Uterus (tissue), 4 donors: Measurements from ENCODE around the gene APOC4. TPM values are rescaled to one million over a fixed set of nuclear protein-coding genes. Genes with fewer than 3 reads are reported as not detected.

Experiments
- DNase-seq, 2 donors: peaks; one replicate each; pipeline ENCODE4 v3.0.0-alpha.2; 2019 to 2020
- H3K27ac ChIP-seq, 2 donors: fragments of 200-600 bp; sonication (generic); 1 replicate in 1 of 2; 2 replicates in 1 of 2; pipeline ENCODE4 v1.5.1; 2016 to 2018
- H3K27me3 ChIP-seq, 2 donors: fragments of 200-600 bp; sonication (generic); one replicate each; pipeline ENCODE4 v1.5.1; 2018 to 2019; ENCODE audit warnings: control low read depth in 1 of 2
- H3K36me3 ChIP-seq, 2 donors: fragments of 200-600 bp; sonication (generic); one replicate each; pipeline ENCODE4 v1.5.1; 2019; ENCODE audit warnings: control low read depth in 1 of 2
- H3K4me1 ChIP-seq, 2 donors: fragments of 200-600 bp; sonication (generic); one replicate each; pipeline ENCODE4 v1.5.1; 2018 to 2019; ENCODE audit warnings: control low read depth in 1 of 2
- H3K4me3 ChIP-seq, 2 donors: fragments of 200-600 bp; sonication (generic); 1 replicate in 1 of 2; 2 replicates in 1 of 2; pipeline ENCODE4 v1.5.1; 2018 to 2019; ENCODE audit warnings: mild to moderate bottlenecking in 1 of 2
- H3K9me3 ChIP-seq, 2 donors: fragments of 200-600 bp; sonication (generic); one replicate each; pipeline ENCODE4 v1.5.1; 2019; ENCODE audit warnings: control low read depth in 1 of 2
- CTCF ChIP-seq, 4 experiments: fragments of 200-600 bp in 2 of 4; fragments of 450-650 bp in 2 of 4; sonication (generic) in 2 of 4; IDR thresholded peaks; one replicate each; pipeline ENCODE4 v1.5.1; 2016 to 2019; ENCODE audit warnings: antibody characterized with exemption in 4 of 4, mild to moderate bottlenecking in 2 of 4, moderate library complexity in 1 of 4
- POLR2A ChIP-seq, 2 donors: fragments of 450-650 bp; IDR thresholded peaks; one replicate each; pipeline ENCODE4 v1.6.1; 2016; ENCODE audit warnings: antibody characterized with exemption in 2 of 2, mild to moderate bottlenecking in 1 of 2, moderate library complexity in 1 of 2
- intact Hi-C: fragments of 100-400 bp; cut with DNase I; formaldehyde crosslinking; loops from one replicate; pipeline ENCODE4 v1.15.1; 2023; ENCODE audit warnings: low total_unique reads
- total RNA-seq, 4 donors: library from RNA; depleted of rRNA in 3 of 4; stranded (reverse); fragments of >200 nt in 3 of 4; gene quantifications; one replicate each; pipeline versions ENCODE4 v1.1.0 to v1.2.4, GENCODE V29; 2014 to 2023
- donor health status: DM: yes; HTN: yes; CAD: no.

APOC4 gene
- total RNA-seq, 4 donors from 2014 or later, result not detected

GRCh38 chr19:44990459-44990858, 48.4 kb downstream of the APOC4 start:
- no peaks in the 10 kb centered on the region for H3K36me3 ChIP-seq
- H3K27me3 ChIP-seq, result no peaks in the 10 kb centered on the region
- H3K9me3 ChIP-seq, result no peaks in the 10 kb centered on the region
- no peak overlapping the region for H3K27ac ChIP-seq
- DNase-seq, result no peak
- TF ChIP-seq POLR2A (IDR thresholded peaks at IDR 0.05), result no peak
- no peak for TF ChIP-seq CTCF (IDR thresholded peaks at IDR 0.05)
- H3K4me1 ChIP-seq, result no peaks in the 10 kb centered on the region
- intact Hi-C loops, result no loop called here
- no peak overlapping the region for H3K4me3 ChIP-seq

DNA sequence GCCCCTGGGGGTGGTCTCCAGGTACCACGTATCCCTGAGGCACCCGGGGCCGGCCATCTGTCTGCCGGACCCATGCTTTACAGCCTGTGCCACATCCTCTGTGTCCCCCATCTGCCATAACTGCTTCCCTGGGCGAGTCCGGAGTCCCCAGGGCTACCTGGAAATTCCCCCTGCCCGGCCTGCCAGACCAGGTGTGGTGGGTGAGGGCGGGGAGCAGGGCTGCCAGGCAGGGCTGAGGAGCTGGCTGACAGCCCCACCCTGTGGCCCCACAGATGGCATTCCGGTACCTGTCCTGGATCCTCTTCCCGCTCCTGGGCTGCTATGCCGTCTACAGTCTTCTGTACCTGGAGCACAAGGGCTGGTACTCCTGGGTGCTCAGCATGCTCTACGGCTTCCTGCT, 48.9 kb downstream of the APOC4 start:
- intact Hi-C loops, result no loop called here
- Histone ChIP-seq H3K27me3 (no peaks in the 10 kb centered on the region), H3K4me3 (no peak overlapping the region), H3K27ac (no peak overlapping the region), H3K36me3 (no peaks in the 10 kb centered on the region), H3K4me1 (no peaks in the 10 kb centered on the region), H3K9me3 (no peaks in the 10 kb centered on the region)
- no peak for DNase-seq
- TF ChIP-seq CTCF (IDR thresholded peaks at IDR 0.05), result no peak
- TF ChIP-seq POLR2A (IDR thresholded peaks at IDR 0.05), result no peak

DNA sequence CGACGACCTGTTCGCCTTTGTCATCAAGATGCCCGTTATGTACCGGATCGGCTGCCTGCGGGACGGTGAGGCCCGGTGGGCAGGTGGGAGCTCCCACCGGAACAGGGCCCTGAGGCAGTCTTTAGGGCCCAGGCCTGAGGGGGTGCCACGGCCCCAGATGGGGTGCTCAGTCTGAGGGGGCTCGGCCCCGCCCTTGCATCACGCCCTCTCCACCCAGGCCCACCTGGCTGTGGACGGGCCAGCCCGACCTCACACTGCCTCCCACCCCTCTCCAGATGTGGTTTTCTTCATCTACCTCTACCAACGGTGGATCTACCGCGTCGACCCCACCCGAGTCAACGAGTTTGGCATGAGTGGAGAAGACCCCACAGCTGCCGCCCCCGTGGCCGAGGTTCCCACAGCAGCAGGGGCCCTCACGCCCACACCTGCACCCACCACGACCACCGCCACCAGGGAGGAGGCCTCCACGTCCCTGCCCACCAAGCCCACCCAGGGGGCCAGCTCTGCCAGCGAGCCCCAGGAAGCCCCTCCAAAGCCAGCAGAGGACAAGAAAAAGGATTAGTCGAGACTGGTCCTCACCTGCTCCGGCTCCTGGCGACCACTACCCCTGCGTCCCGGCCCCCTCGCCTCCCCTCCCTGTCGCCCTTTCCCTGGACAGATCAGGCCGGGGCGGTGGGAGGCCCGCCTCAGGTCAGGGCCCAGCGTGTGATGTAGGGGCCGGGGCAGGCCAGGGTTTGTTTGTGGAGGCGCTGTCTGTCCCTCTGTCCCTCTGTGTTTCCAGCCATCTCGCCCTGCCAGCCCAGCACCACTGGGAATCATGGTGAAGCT, 50.5 kb downstream of the APOC4 start:
- DNase-seq, result no peak
- no peaks in the 10 kb centered on the region for H3K36me3 ChIP-seq
- H3K4me3 ChIP-seq, result no peak overlapping the region
- H3K27ac ChIP-seq, result no peak overlapping the region
- H3K9me3 ChIP-seq, result no peaks in the 10 kb centered on the region
- TF ChIP-seq POLR2A (IDR thresholded peaks at IDR 0.05) (no peak), CTCF (IDR thresholded peaks at IDR 0.05) (no peak)
- intact Hi-C loops, result no loop called here
- H3K27me3 ChIP-seq, result no peaks in the 10 kb centered on the region
- H3K4me1 ChIP-seq, result no peaks in the 10 kb centered on the region

DNA sequence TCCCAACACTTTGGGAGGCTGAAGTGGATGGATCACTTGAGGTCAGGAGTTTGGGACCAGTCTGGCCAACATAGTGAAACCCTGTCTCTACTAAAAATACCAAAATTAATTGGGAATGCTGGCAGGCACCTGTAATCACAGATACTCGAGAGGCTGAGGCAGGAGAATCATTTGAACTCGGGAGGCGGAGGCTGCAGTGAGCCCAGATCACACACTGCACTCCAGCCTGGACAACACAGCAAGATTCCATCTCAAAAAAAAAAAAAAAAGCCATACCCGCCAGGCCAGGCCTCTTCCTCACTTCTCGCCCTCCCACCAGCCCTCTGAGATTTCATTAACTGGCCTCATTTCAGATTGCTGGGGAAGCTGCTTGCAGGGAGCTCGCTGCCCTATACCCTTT, 51.5 kb downstream of the APOC4 start:
- H3K4me1 ChIP-seq, result no peaks in the 10 kb centered on the region
- no peak for TF ChIP-seq CTCF (IDR thresholded peaks at IDR 0.05)
- no peak for TF ChIP-seq POLR2A (IDR thresholded peaks at IDR 0.05)

GRCh38 chr19:44993926-44994537, 52.0 kb downstream of the APOC4 start:
- DNase-seq, result no peak

More for the DNA sequence above, 51.5 kb downstream of the APOC4 start:
- H3K36me3 ChIP-seq, result no peaks in the 10 kb centered on the region
- no peaks in the 10 kb centered on the region for H3K27me3 ChIP-seq
- no peak overlapping the region for H3K27ac ChIP-seq
- no peak overlapping the region for H3K4me3 ChIP-seq
- intact Hi-C loops, result no loop called here
- H3K9me3 ChIP-seq, result no peaks in the 10 kb centered on the region
- no peak for DNase-seq

More at GRCh38 chr19:44993926-44994537, 52.0 kb downstream of the APOC4 start:
- no peaks in the 10 kb centered on the region for H3K36me3 ChIP-seq
- TF ChIP-seq POLR2A (IDR thresholded peaks at IDR 0.05), result no peak
- TF ChIP-seq CTCF (IDR thresholded peaks at IDR 0.05), result no peak
- no peaks in the 10 kb centered on the region for H3K9me3 ChIP-seq
- H3K27ac ChIP-seq, result no peak overlapping the region
- H3K4me1 ChIP-seq, result no peaks in the 10 kb centered on the region
- intact Hi-C loops, result no loop called here
- H3K4me3 ChIP-seq, result no peak overlapping the region
- H3K27me3 ChIP-seq, result no peaks in the 10 kb centered on the region
